ENCODE data around the gene LYRM4. TPM values are rescaled to one million over a fixed set of nuclear protein-coding genes. Genes with fewer than 3 reads are reported as not detected.

LYRM4 gene
- total RNA-seq, 1 donor from 2014 or later: 20.9 TPM

DNA sequence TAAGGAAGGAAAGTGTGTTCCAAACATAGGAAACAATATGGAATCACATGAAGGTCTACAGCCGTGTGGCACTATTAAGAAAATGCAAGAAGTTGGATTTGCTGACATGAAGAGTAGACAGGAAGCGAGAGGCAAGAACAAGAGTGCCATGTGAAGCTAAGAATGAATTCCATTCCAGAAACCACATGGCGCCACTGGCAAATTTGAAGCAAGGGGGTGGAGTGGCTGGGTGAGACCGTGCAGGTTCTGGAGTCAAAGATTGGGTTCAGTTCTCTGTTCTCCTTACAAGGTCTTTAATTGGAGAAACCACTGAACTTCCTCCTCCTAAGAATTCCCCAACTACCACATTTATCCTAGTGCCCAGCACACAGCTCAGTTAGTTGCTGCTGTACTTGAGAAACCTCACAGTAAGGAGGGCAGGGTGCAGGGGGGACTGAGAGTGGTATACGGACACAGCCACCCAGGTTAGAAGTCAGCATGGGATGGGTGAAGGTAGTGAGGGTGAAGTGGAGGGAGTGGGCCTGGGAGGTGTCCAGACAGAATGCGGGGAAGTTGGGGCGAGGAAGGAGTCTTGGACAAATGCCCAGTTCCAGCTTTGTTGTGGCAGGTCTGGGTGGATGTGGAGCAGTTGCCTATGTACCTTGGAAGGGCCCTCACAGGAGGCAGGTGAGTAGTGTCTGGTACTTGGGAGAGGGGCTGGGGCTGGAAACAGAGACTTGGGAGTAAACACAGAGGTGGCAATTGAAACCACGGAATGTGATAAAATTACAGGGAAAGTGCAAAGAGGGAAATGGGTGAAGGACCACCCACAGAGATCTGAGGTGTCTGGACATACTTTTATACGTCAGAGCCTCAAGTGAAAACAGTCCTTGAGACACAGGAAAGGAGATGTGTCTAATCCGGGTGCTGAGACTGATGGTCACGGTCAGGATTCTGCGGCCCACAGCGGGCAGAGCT lies 14.3 kb downstream of the LYRM4 start:
- no peak for DNase-seq (ENCODE audit: low read depth)

DNA sequence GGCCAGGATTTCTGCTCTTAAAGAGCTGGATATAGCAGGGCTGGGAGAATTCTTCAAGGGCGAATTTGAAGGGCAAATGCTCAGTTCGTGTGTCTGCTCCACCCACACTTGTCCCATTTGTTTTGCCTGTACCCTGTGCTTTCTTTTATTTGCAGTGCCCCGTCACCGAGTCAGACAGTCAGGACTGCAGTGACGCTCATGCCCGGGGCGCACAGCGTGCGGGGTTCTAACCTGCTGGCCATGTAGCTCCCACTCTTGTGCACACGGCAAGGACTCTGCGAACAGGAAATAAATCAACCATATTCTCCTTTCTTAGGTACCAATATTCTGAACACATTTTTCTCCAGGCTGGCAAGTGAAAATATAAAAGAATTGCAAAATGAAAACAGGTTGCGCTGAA lies 17.7 kb downstream of the LYRM4 start:
- DNase-seq (ENCODE audit: low read depth): no peak

DNA sequence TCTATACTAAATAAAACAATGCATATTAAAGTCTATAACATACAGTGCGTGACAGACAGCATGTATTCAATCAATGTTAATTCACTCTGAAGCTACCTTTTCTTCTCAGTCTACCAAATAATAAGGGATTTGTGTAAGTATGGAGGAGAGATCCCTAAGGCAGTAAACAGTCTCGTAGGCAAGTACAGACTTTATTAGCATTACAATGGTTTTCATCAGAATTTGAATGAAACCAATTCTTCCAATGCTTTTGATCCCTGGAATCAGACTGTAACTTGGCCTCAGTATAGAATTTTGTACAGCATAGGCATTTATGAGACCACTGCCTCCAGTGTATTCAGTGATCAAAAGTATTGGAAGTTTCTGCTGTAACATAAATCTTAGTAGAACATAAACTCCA lies 19.5 kb downstream of the LYRM4 start:
- no peak for DNase-seq (ENCODE audit: low read depth)

DNA sequence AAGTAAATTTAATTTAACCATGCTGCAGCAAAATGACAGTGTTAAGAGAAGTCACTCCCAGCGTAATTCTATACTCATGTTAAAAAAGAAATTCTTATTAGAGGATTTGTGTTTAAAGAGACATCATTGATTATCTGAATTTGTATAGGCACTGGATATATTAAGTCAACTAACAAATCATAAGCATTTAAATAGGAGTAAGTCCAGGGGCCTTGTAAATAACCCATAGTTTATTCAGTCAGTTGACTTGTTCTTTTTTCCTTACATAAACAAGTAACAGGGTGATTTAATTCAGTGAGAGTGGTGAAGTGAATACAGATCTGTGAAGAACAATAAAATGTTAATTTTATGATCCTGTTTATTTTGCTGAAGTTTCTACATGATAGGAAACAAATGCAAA lies 22.4 kb downstream of the LYRM4 start:
- DNase-seq (ENCODE audit: low read depth): no peak

DNA sequence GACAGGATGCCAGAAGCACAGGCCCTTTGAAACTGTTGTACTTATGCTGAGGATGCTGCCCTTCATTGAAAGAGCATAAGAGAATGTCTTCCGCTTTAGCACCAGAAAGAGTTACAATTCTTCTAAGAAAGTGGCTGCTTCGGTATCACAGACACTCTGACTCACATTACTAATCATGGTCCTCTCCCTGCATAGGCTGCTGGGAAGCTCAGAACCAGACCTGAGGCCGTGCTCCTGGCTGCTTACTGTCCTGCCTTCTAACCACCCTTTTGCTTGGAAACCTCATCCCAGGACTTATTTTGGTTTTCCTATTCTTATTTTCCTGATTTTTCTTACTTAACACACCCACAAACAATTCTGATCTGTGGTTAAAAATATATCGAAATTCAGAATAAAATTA lies 22.9 kb downstream of the LYRM4 start:
- no peak for DNase-seq (ENCODE audit: low read depth)

DNA sequence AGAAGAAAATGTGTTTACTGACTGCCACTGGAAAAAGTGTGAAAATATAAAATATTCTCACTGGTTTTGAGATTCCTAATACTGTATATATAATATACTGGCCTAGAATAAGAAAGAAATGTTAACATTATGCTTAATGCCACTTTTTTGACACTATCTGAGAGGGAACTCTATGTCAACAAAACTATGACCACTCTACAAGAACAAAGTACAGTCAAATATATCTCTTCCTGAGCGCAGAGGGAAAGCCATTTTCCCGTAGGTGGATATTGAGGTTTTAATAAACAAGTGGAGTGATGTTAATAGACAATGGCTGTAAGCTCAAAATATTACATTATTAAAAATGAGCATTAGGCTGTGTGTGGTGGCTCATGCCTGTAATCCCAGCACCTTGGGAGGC lies 24.9 kb downstream of the LYRM4 start:
- DNase-seq (ENCODE audit: low read depth): no peak

DNA sequence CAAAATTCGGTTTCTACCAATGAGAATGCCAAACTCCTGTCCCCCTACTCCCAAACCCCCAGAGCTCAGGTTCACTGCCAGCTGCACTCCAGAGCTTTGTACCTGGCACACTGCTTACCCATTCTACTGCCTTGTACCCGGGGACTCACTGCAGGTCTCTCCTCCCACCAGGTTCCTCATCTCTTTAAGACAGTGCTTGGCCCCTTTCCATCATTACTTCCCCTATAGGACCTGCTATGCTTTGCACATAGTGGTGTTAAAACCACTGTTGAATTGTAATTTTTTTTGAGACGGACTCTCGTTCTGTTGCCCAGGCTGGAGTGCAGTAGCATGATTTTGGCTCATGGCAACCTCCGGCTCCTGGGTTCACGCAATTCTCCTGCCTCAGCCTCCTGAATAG lies 25.9 kb downstream of the LYRM4 start:
- no peak for DNase-seq (ENCODE audit: low read depth)

DNA sequence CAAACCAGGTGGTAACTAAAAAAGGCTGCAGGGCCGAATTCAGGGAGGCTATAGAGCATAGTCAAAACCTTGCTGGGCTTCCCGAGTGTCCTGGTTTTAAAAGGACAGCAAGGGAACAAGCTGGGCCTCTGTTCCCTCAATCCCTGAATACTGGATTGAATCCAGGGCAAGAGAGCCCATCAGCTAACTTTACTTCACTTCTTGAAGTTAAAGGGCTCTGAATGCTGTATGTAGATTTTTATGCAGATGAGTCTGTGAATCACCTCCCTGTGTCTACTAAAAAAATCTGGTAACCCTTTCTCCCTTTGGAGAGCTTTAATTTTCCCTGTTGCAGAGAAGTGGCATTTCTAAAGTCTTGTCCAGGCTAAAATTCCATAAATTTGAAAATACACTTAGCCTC lies 29.5 kb downstream of the LYRM4 start:
- DNase-seq (ENCODE audit: low read depth): no peak

DNA sequence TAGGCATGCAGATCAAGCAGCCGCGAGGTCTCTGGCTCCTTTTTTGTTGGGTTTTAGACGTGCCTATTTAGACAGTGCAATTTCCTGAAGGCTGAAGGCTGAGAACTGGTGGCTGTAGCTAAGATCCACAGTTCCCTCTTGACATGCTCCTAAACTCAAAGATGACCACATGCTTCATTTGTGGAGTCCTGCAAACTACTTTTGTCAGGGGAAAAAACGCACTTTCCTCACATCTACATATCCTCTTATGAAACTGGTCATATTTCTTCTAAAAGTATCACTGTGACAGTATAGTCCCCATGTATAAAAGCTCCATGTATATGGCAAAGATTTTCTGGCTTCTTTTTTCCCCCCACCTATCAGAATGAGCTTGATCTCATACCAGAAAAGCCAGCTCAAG lies 30.7 kb downstream of the LYRM4 start:
- no peak for DNase-seq (ENCODE audit: low read depth)

DNA sequence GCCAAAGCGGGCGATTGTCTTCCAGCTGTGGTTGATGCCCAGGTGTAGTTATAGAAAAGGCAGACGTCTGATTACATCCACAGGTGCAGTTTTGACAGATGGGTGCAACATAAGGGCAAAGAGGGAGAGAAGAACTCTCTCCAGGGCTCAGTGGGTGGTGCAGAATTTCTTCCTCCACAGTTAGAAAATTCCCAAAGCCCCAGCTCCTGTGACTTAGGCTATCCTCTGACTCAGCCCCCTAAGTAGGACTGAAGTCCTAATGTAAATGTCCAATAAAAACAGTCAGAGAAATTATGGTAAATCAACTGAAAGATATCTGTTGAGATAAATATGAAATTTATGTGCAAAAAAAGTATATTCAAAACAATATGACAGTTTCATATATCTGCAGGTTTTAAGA lies 31.4 kb downstream of the LYRM4 start:
- DNase-seq (ENCODE audit: low read depth): no peak

DNA sequence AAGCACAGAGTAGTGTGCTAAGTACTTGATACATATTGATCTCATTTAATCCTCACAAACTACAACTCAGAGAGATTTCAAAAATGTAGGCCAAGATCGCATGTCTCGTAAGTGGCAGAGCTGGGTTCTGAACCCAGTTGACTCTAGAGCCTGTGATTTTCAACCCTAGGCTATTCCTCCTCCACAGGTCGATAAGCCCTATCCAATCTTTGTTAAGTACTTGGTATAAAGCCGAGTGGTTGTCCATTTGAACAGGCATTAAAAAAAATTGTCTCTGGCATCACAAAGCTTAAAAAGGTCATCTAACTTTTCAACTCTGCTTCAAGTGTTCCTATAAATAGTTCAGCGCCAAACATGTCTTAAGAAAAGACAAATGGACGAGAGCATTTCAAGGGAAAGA lies 37.4 kb downstream of the LYRM4 start:
- DNase-seq (ENCODE audit: low read depth): no peak

DNA sequence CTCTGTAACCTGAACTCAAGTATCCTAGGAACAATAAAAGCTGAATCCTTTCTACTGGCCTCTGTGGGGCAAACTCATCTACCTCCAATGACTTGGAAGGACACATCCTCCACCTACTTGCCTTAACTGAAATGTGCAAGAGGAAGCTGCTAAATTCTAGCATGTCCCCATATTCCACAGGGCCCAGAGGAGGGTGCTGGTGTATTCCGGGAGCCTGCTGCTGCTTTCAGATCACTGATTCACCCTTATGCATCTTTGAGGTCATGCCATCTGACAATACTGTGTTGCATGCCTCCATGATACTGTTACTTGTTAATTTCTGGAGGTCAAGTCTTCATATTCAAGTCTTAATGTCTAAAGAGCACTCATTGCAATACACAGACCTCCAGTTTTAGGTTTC lies 40.3 kb downstream of the LYRM4 start:
- DNase-seq (ENCODE audit: low read depth): no peak

DNA sequence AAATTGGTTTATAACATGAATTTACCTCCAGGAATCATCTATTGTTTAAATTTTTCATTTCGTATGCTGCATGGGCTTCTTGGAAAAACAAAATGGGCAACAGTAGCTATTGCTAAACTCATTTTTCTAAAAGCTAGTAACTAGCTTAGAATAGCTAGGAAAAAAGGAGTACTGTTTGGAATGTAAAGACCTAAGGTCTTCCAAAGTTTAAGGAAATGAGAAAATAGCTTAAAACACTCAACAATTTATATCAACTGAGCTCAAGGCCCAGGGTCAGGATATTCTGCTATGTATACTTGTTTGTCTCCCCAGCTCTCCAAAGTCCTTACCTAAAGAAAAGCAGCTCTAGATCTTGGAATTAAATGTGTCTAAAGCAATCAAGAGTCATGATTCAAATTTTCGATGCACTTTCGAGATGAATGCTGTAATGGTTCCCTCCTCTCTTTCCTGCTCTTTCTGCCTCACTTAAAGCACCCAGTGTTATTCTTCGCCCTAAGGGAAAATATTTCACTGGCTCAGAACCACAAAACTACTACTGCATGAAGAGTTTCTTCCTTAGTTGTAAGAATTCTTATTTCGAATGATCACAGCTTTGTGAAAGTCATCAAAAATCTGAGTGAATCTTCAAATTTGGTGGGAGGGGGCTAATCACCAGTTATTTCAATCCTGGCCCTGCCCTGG lies 41.6 kb downstream of the LYRM4 start:
- DNase-seq (ENCODE audit: low read depth): no peak

DNA sequence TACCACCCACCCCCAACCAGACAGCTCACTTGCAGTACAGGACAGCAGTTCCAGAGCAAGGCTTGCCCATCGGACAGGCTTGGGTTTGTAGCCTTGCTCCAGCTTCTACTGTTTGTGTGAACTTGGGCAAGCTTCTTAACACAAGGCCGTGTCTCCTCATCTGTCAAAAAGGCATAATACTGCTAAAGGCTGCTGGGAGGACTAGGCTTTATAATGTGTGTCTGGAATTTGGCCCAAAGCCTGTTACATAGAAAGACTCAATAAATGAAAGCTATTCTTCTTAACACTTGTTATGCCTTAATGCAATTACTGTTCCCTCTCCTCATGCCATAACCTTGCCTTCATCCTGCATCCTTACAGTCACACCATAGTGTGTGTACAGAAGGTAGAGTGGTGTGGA lies 43.4 kb downstream of the LYRM4 start:
- no peak for DNase-seq (ENCODE audit: low read depth)

DNA sequence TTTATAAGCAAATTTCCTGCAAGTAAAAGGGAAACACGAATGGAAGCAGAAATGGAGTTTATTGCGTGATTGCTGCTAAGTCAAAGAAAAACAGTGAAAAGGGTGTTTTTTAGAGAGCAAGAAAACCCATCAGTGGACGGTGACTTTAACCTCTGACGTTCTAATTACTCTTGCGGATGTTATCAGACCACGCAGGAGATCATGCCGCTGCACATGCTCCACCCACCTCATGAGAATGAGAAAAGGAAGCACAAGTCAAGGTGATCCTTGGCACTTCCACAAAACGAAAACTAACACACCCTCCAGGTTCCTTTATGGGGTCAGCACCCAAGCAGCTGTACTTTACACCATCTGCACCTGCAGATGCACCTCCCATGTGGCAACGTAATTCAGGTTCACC lies 45.0 kb downstream of the LYRM4 start:
- no peak for DNase-seq (ENCODE audit: low read depth)

DNA sequence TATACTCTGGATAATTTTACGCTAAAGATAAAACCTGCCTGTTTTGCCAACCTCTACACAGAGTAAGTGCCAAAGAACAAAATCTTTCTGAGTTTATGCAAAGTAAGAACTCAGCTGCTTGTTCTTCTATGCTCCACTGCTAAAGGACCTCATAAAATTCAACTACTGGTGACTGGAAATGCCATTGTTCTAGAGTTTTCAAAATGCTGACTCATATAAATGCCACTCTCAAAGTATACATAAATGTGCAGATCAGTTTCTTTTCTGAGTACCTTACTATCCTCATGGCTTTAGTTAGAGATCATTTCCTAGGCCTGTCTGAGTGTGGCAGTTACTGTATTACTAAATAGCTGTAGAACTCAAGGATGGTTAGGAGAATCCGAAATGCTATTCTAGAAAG lies 45.6 kb downstream of the LYRM4 start:
- DNase-seq (ENCODE audit: low read depth): no peak

DNA sequence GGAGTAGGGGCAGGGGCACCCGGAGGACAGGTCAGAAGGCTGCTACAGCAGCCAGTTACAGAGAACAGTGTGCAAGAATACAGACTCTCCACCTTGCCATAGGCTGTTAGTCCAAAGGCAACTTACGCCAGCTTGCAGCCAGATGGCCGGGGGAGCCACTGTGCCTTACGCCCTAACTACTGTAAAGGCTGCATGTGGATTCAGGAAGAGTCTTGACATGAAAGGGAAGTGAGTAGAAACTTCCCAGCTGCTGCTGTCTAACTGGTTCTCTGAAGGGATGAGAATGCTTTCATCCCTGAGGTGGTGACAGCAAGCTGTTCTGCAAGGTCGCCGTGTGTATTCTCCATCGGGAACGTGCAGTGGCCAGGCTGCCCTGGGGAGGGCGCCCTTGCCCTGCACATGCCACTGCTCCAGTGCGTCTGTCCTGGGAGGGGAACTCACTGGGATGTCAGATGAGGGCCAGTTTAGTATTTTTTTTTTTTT lies 46.1 kb downstream of the LYRM4 start:
- no peak for DNase-seq (ENCODE audit: low read depth)

DNA sequence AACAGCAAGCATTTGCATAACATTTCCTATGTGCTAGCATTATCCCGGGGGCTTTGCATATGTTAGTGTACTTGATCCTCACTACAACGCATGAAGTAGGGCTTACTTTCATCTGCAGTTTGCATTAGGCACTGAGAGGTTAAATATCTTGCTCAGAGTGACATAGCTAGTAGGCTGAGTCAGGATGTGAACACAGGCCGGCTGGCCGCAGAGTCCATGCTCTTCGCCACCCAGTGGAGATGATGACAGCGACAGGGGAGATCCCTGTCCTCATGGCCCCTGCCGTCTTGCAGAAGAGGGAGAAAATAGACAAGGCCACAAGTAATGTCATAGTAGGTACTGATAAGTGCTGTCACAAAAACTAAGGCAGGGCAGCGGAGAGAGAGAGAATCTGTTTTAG lies 46.9 kb downstream of the LYRM4 start:
- peak; percentile 71 for DNase-seq (ENCODE audit: low read depth)

DNA sequence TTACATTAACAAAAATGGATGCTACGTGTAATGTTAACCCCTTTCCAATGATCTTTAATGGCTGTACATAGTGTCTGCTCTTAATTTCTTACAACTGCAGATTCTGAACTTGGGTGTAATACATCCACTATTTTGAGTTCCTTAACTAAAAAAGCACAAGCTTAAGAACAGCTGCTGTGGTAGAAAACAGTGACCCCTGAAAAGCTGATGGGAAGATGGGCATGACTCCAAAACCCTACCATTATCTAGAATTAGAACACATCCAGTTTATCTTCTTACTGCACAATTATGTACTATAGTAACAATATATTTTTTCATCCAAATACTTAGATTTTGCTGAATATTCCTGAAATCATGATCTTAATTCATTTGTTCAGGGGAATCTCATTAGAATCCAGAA lies 49.3 kb downstream of the LYRM4 start:
- DNase-seq (ENCODE audit: low read depth): peak; percentile 35

DNA sequence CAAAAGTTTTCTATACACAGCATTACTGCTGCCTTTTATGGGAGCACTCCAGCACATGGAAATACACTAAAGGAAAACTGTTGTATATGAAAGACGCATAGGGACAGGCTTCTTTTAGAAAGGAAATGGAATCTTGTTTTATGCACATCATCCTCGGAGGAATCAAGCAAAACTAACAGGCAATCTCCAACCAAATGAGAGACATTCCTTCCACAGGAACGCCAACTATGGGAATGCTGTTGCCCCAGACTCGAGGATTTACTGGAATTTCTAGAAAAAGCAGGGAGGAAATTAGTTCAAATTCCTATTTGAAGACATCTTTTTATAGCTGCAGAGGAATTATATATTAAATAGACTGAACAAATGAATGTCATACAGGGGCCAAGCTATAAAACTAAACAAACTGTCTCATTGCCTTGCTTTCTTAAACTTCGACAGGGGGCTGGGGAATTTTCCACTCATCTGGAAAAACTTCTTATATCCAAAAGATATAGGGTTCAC lies 52.2 kb downstream of the LYRM4 start:
- DNase-seq (ENCODE audit: low read depth): no peak

DNA sequence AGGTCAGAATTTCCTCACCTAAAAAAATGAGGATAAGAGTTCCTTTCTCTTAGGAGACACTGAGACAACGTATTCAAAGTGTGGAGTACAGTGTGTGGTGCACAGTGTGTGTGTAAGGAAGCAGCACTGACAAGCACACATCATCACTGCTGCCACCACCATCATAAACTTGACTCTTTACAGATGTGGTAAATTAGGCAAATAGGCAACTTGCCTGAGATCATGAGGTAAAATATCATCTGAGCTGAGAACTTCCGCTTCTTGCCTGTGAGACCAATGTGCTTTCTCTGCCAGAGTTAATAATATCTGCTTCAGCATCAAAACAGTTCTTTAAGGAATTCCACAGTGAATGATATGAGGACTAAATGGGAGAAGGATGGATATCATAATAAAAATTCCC lies 52.7 kb downstream of the LYRM4 start:
- no peak for DNase-seq (ENCODE audit: low read depth)

DNA sequence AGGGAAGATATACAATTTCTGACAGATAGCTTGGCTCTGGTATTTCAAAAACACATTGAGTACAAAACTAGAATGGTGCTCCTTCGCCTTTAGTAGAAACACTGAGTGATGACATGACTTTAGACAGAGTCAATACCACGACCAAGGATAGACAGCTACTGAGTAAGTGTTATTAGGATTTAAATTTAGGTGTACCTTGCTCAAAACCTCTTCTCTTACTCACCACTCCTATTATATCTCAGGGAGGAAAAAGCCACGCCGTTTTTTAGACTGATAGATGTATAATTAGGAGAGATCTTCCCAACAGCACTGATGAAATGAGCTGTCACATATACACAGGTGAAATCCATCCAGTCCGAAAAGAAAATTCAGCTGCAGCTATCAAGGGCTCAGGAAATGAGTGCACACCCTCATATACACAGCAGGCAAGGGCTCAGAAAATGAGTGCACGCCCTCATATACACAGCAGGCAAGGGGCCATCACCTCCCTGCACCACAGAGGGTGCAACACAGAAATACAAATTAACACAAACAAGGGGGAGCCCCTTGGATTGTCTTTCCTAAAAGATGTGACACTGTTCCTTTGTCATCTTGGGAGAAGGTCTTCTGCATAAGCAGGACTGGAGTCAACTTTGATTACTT lies 53.7 kb downstream of the LYRM4 start:
- no peak for DNase-seq (ENCODE audit: low read depth)

All from myocyte (in vitro differentiated cells).